CD4-positive, alpha-beta T cell (primary cell): ENCODE measurements around the gene NAAA. TPM values are rescaled to one million over a fixed set of nuclear protein-coding genes. Genes with fewer than 3 reads are reported as not detected.

ENCODE experiments used
- ATAC-seq: fragments of 200-7000 bp; cut with Tn5 transposase; one replicate; pipeline ENCODE4 v1.10.0; 2022; ENCODE audit warnings: mild to moderate bottlenecking; ENCODE audit not compliant: poor library complexity
- CTCF ChIA-PET: fragments of 350-600 bp; sonication (Branson Sonifier 250); formaldehyde crosslinking; loops from one replicate; lab custom pipeline; 2021; ENCODE audit warnings: antibody characterized with exemption, inconsistent platforms; lab: Charles Lee
- POLR2A ChIA-PET: fragments of 350-600 bp; sonication (Branson Sonifier 250); formaldehyde crosslinking; loops from one replicate; lab custom pipeline; 2021; ENCODE audit warnings: antibody characterized with exemption, inconsistent platforms; lab: Charles Lee
- DNase-seq, 14 experiments: peaks; one replicate each; pipeline ENCODE4 v3.0.0-alpha.2; 2013 to 2020; ENCODE audit warnings: mixed read lengths in 2 of 14
- H3K27ac ChIP-seq, 2 donors: one replicate each; pipeline versions ENCODE4 v1.5.1 to v1.7.0; 2013; ENCODE audit warnings: low read length in 2 of 2, low read depth in 1 of 2, mild to moderate bottlenecking in 1 of 2
- H3K27me3 ChIP-seq, 2 experiments: 1 replicate in 1 of 2; 2 replicates in 1 of 2; pipeline versions ENCODE4 v1.6.1 to v1.7.0; 2013; ENCODE audit warnings: low read length in 2 of 2, control low read depth in 1 of 2, mild to moderate bottlenecking in 1 of 2, moderate library complexity in 1 of 2; ENCODE audit not compliant: insufficient read depth in 2 of 2, control insufficient read depth in 1 of 2
- H3K36me3 ChIP-seq: one replicate; pipeline ENCODE4 v1.6.1; 2013; ENCODE audit warnings: low read length, control low read depth; ENCODE audit not compliant: insufficient read depth
- H3K4me1 ChIP-seq: one replicate; pipeline ENCODE4 v1.6.1; 2013; ENCODE audit warnings: low read length, control low read depth; ENCODE audit not compliant: insufficient read depth
- H3K4me3 ChIP-seq: one replicate; pipeline ENCODE4 v1.5.1; 2013; ENCODE audit warnings: mild to moderate bottlenecking, low read length, moderate library complexity
- H3K9me3 ChIP-seq, 2 experiments: 1 replicate in 1 of 2; 2 replicates in 1 of 2; pipeline versions ENCODE4 v1.6.1 to v1.7.0; 2013; ENCODE audit warnings: low read length in 2 of 2, mild to moderate bottlenecking in 2 of 2, control low read depth in 1 of 2, moderate library complexity in 1 of 2; ENCODE audit not compliant: control insufficient read depth in 1 of 2, insufficient read depth in 1 of 2
- H3K27ac Mint-ChIP-seq: one replicate; pipeline ENCODE4 v1.8.0; 2020; ENCODE audit warnings: mixed read lengths
- H3K27me3 Mint-ChIP-seq: one replicate; pipeline ENCODE4 v1.8.0; 2021; ENCODE audit warnings: mixed read lengths
- H3K36me3 Mint-ChIP-seq: one replicate; pipeline ENCODE4 v1.8.0; 2021; ENCODE audit warnings: low read depth, mixed read lengths
- H3K4me1 Mint-ChIP-seq: one replicate; pipeline ENCODE4 v1.8.0; 2021; ENCODE audit warnings: low read depth, mixed read lengths
- H3K4me3 Mint-ChIP-seq: one replicate; pipeline ENCODE4 v1.8.0; 2020; ENCODE audit warnings: mild to moderate bottlenecking, mixed read lengths
- H3K9me3 Mint-ChIP-seq: one replicate; pipeline ENCODE4 v1.8.0; 2020; ENCODE audit warnings: mixed read lengths
- intact Hi-C, 2 experiments: fragments of 100-400 bp; cut with DNase I in 1 of 2; cut with micrococcal nuclease in 1 of 2; formaldehyde crosslinking; loops; one replicate each; pipeline versions ENCODE4 v1.15.1 to v1.9.0; 2023 to 2025; cut with DNase I, micrococcal nuclease
- total RNA-seq, 174 experiments: library from RNA in 2 of 174; stranded (reverse) in 2 of 174; gene quantifications; one replicate each; pipeline ENCODE4 v1.2.3 and lab custom pipeline; 2021 to 2026
- TF ChIP-seq, protein P1 (sequence below): fragments of 200-600 bp; IDR thresholded peaks from one replicate; pipeline ENCODE4 v1.8.0; 2022; ENCODE audit warnings: antibody characterized with exemption, mild to moderate bottlenecking

NAAA gene
- total RNA-seq, 2 experiments from 2014 or later: 32.6 to 33.3 TPM

DNA sequence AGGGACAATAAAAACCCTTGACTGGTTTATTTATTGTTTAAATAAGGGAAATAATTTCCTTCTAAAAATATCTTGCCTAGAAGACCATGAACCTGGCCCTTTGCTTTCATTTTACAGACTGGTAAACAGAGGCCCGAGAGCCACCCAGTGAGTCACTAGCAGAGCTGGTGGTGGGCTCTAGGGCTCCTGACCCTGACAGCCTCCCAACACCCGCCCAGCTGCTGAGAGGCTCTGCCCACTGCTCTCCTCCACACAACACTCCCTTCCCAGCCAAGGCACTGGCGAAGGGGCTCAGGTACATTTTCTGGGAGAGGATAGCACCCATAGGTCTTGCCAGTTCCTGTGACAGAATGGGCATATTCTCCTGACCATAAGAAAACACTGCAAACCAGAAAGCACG, 20.5 kb downstream of the NAAA start:
- no peak overlapping the region for H3K27ac ChIP-seq
- H3K27me3 ChIP-seq: no peaks in the 10 kb centered on the region
- no peaks in the 10 kb centered on the region for H3K9me3 Mint-ChIP-seq
- TF ChIP-seq, protein P1, sequence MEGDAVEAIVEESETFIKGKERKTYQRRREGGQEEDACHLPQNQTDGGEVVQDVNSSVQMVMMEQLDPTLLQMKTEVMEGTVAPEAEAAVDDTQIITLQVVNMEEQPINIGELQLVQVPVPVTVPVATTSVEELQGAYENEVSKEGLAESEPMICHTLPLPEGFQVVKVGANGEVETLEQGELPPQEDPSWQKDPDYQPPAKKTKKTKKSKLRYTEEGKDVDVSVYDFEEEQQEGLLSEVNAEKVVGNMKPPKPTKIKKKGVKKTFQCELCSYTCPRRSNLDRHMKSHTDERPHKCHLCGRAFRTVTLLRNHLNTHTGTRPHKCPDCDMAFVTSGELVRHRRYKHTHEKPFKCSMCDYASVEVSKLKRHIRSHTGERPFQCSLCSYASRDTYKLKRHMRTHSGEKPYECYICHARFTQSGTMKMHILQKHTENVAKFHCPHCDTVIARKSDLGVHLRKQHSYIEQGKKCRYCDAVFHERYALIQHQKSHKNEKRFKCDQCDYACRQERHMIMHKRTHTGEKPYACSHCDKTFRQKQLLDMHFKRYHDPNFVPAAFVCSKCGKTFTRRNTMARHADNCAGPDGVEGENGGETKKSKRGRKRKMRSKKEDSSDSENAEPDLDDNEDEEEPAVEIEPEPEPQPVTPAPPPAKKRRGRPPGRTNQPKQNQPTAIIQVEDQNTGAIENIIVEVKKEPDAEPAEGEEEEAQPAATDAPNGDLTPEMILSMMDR: no peak
- H3K27ac Mint-ChIP-seq: no peak overlapping the region
- H3K4me3 Mint-ChIP-seq: no peak overlapping the region
- no peaks in the 10 kb centered on the region for H3K4me1 Mint-ChIP-seq
- intact Hi-C loops: no loop called here
- H3K27me3 Mint-ChIP-seq: no peaks in the 10 kb centered on the region
- DNase-seq: no peak
- no peaks in the 10 kb centered on the region for H3K9me3 ChIP-seq
- no peaks in the 10 kb centered on the region for H3K4me1 ChIP-seq
- no peak for ATAC-seq
- ChIA-PET CTCF (no interaction called here), POLR2A (no interaction called here)
- H3K36me3 ChIP-seq: peaks cover 79% of the 10 kb centered on the region
- H3K36me3 Mint-ChIP-seq: peaks cover 86% of the 10 kb centered on the region
- H3K4me3 ChIP-seq: no peak overlapping the region

DNA sequence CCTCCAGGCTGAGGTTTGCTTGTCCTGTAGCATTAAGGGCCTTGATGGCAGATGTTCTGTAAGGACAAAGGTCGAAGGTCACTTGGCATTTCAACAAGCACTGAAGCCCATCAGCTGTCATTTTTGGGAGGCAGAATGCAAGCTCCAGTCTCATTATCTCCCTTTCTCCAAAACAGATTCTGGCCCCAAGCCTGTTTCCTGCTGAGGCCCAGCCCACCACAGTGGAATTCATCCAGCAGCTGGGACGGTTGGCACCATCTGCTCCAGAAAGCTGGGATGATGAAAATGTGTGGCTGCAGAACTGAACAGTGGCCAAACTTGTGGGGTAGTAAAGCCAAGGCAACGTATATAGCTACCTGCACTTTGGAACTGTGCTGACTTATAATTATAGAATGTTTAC, 20.9 kb downstream of the NAAA start:
- DNase-seq (no peak), ATAC-seq (no peak)
- intact Hi-C loops: loop anchor here in 1 of 2 experiments (5.0 kb wide), 1 partner anchor 147 kb away; no protein-coding TSS in a partner anchor
- POLR2A ChIA-PET: no interaction called here
- H3K27me3 Mint-ChIP-seq: no peaks in the 10 kb centered on the region
- H3K27ac Mint-ChIP-seq: no peak overlapping the region
- H3K9me3 Mint-ChIP-seq: no peaks in the 10 kb centered on the region
- CTCF ChIA-PET: no interaction called here
- Histone ChIP-seq H3K9me3 (no peaks in the 10 kb centered on the region), H3K36me3 (peaks cover 77% of the 10 kb centered on the region), H3K27ac (no peak overlapping the region), H3K4me3 (no peak overlapping the region), H3K4me1 (no peaks in the 10 kb centered on the region), H3K27me3 (no peaks in the 10 kb centered on the region)
- H3K4me1 Mint-ChIP-seq: no peaks in the 10 kb centered on the region
- TF ChIP-seq, protein P1: no peak
- H3K36me3 Mint-ChIP-seq: peaks cover 83% of the 10 kb centered on the region
- no peak overlapping the region for H3K4me3 Mint-ChIP-seq

DNA sequence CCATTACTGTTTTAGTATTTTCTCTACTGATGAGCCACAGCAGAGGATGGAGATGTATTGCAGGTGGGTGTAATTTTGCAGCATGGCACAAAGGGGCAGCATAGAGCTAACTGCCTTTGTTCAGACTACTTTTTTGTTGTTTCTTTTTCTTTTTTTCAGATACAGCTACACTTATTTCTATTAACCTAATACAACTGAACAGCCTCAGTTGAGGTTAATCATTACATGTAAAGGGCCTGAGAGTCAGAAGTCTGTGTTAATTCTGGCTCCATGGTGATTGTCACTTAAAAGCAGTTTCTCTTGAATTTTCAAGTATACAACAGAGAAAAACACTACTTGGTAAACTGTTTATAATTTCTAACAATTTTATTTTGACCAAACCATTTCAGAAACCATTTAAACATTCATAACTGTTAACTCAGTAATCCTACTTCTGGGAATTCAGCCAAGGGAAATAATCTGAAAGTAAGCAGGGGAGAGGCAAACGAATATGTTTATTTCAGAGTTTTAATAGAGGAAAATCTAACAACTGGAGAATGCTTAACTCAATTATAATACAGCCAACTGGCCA, 24.6 kb downstream of the NAAA start:
- Mint-ChIP-seq H3K9me3 (peaks cover 3% of the 10 kb centered on the region), H3K4me1 (no peaks in the 10 kb centered on the region), H3K27ac (no peak overlapping the region), H3K36me3 (peaks cover 79% of the 10 kb centered on the region), H3K27me3 (no peaks in the 10 kb centered on the region), H3K4me3 (no peak overlapping the region)
- ChIA-PET CTCF (interaction anchor here (0.6 to 1.5 kb wide), 3 partner anchors 9 to 31 kb away, joined by 3 to 6 read pairs (median 4); no protein-coding TSS in a partner anchor), POLR2A (interaction anchor here (0.6 to 0.9 kb wide), 2 partner anchors 23 to 402 kb away, joined by 3 read pairs; no protein-coding TSS in a partner anchor)
- DNase-seq: peak in 5 of 14 experiments; percentile 20 to 64 (median 45)
- Histone ChIP-seq H3K4me3 (no peak overlapping the region), H3K27ac (no peak overlapping the region), H3K9me3 (no peaks in the 10 kb centered on the region), H3K4me1 (no peaks in the 10 kb centered on the region), H3K36me3 (peaks cover 53% of the 10 kb centered on the region), H3K27me3 (no peaks in the 10 kb centered on the region)
- intact Hi-C loops: loop anchor here (2.0 to 5.0 kb wide), 2 partner anchors 151 kb away; no protein-coding TSS in a partner anchor
- peak; percentile 63 for ATAC-seq
- TF ChIP-seq, protein P1: peak; percentile 75
